ENCODE results near the gene ARL3. TPM values are rescaled to one million over a fixed set of nuclear protein-coding genes. Genes with fewer than 3 reads are reported as not detected.

Gene ARL3
- total RNA-seq, 1 donor from 2014 or later: 12.1 TPM

- no peak for DNase-seq (ENCODE audit: low spot score)
- H3K36me3 Mint-ChIP-seq (ENCODE audit: low read depth): peaks cover 3% of the 10 kb centered on the region
- H3K27ac Mint-ChIP-seq (ENCODE audit: unreplicated experiment): peak overlapping the region; percentile 18
Measured at GRCh38 chr10:102704915-102705314, 9.3 kb downstream of the ARL3 start.

GRCh38 chr10:102702742-102703141 lies 11.5 kb downstream of the ARL3 start:
- no peak overlapping the region for H3K4me3 Mint-ChIP-seq (ENCODE audit: unreplicated experiment)
- H3K9me3 Mint-ChIP-seq (ENCODE audit: low read depth): no peaks in the 10 kb centered on the region
- H3K36me3 Mint-ChIP-seq (ENCODE audit: low read depth): peaks cover 15% of the 10 kb centered on the region
- no peaks in the 10 kb centered on the region for H3K27me3 Mint-ChIP-seq (ENCODE audit: low read depth)
- TF ChIP-seq, protein P1, sequence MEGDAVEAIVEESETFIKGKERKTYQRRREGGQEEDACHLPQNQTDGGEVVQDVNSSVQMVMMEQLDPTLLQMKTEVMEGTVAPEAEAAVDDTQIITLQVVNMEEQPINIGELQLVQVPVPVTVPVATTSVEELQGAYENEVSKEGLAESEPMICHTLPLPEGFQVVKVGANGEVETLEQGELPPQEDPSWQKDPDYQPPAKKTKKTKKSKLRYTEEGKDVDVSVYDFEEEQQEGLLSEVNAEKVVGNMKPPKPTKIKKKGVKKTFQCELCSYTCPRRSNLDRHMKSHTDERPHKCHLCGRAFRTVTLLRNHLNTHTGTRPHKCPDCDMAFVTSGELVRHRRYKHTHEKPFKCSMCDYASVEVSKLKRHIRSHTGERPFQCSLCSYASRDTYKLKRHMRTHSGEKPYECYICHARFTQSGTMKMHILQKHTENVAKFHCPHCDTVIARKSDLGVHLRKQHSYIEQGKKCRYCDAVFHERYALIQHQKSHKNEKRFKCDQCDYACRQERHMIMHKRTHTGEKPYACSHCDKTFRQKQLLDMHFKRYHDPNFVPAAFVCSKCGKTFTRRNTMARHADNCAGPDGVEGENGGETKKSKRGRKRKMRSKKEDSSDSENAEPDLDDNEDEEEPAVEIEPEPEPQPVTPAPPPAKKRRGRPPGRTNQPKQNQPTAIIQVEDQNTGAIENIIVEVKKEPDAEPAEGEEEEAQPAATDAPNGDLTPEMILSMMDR (IDR thresholded peaks at IDR 0.05): no peak
- H3K27ac Mint-ChIP-seq (ENCODE audit: unreplicated experiment): no peak overlapping the region
- DNase-seq (ENCODE audit: low spot score): no peak
- peaks cover 21% of the 10 kb centered on the region for H3K4me1 Mint-ChIP-seq (ENCODE audit: low read depth)

More at GRCh38 chr10:102704915-102705314, 9.3 kb downstream of the ARL3 start:
- TF ChIP-seq, protein P1 (IDR thresholded peaks at IDR 0.05): no peak
- Mint-ChIP-seq H3K4me3 (ENCODE audit: unreplicated experiment) (no peak overlapping the region), H3K9me3 (ENCODE audit: low read depth) (no peaks in the 10 kb centered on the region), H3K4me1 (ENCODE audit: low read depth) (peaks cover 21% of the 10 kb centered on the region), H3K27me3 (ENCODE audit: low read depth) (no peaks in the 10 kb centered on the region)

GRCh38 chr10:102701796-102702195 lies 12.4 kb downstream of the ARL3 start:
- Mint-ChIP-seq H3K27me3 (ENCODE audit: low read depth) (no peaks in the 10 kb centered on the region), H3K4me1 (ENCODE audit: low read depth) (peaks cover 17% of the 10 kb centered on the region), H3K27ac (ENCODE audit: unreplicated experiment) (no peak overlapping the region), H3K36me3 (ENCODE audit: low read depth) (peaks cover 19% of the 10 kb centered on the region), H3K4me3 (ENCODE audit: unreplicated experiment) (no peak overlapping the region), H3K9me3 (ENCODE audit: low read depth) (no peaks in the 10 kb centered on the region)
- TF ChIP-seq, protein P1 (IDR thresholded peaks at IDR 0.05): no peak
- DNase-seq (ENCODE audit: low spot score): no peak

GRCh38 chr10:102701272-102701671 lies 12.9 kb downstream of the ARL3 start:
- H3K27ac Mint-ChIP-seq (ENCODE audit: unreplicated experiment): peak overlapping the region; percentile 5
- H3K4me1 Mint-ChIP-seq (ENCODE audit: low read depth): peaks cover 17% of the 10 kb centered on the region
- H3K27me3 Mint-ChIP-seq (ENCODE audit: low read depth): no peaks in the 10 kb centered on the region
- H3K4me3 Mint-ChIP-seq (ENCODE audit: unreplicated experiment): no peak overlapping the region
- TF ChIP-seq, protein P1 (IDR thresholded peaks at IDR 0.05): no peak
- H3K36me3 Mint-ChIP-seq (ENCODE audit: low read depth): peaks cover 22% of the 10 kb centered on the region
- no peak for DNase-seq (ENCODE audit: low spot score)
- H3K9me3 Mint-ChIP-seq (ENCODE audit: low read depth): no peaks in the 10 kb centered on the region

DNA sequence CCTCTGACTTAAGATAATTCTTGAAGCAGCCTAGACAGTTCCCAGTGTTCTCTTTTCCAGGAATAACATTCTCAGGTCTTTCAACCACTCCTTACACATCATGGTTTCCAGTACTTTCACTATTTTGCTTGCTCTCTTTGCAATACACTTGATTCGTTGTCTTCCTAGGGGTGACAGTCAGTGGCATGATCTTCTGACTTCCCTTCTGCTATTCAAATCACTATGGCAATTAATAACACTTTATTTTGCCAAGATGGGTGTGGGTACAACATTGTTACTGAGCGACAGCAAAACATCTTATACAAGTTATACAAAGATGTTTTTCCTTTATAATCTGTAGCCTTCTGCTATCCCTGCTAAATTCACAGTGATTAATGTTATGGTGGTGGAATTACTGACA lies 15.3 kb downstream of the ARL3 start:
- TF ChIP-seq, protein P1 (IDR thresholded peaks at IDR 0.05): no peak
- Mint-ChIP-seq H3K4me1 (ENCODE audit: low read depth) (peaks cover 5% of the 10 kb centered on the region), H3K27ac (ENCODE audit: unreplicated experiment) (no peak overlapping the region), H3K36me3 (ENCODE audit: low read depth) (peaks cover 22% of the 10 kb centered on the region), H3K27me3 (ENCODE audit: low read depth) (no peaks in the 10 kb centered on the region), H3K4me3 (ENCODE audit: unreplicated experiment) (no peak overlapping the region), H3K9me3 (ENCODE audit: low read depth) (no peaks in the 10 kb centered on the region)
- DNase-seq (ENCODE audit: low spot score): no peak

Measured in chondrocyte (in vitro differentiated cells).